Bronchial epithelial cell (primary cell): ENCODE data around the gene DHX34. TPM values are rescaled to one million over a fixed set of nuclear protein-coding genes. Genes with fewer than 3 reads are reported as not detected.
A peak's percentile ranks its signal among the peaks of the same experiment; 100 is the strongest.

Experiments used
- DNase-seq: peaks from one replicate; pipeline ENCODE4 v3.0.0-alpha.2; 2010; ENCODE audit warnings: low read depth
- FAIRE-seq: peaks from 2 replicates; lab custom pipeline; 2011; peaks lifted over from hg19 to GRCh38; lab: Jason Lieb, UNC
- H3K27me3 ChIP-seq: 2 replicates; pipeline ENCODE4 v1.5.1; 2011; ENCODE audit warnings: low read length; ENCODE audit not compliant: control insufficient read depth, insufficient read depth
- H3K36me3 ChIP-seq: 2 replicates; pipeline ENCODE4 v1.5.1; 2011; ENCODE audit warnings: low read length; ENCODE audit not compliant: control insufficient read depth, insufficient read depth
- H3K4me3 ChIP-seq: 2 replicates; pipeline ENCODE4 v1.5.1; 2011; ENCODE audit warnings: mild to moderate bottlenecking, low read depth, low read length, control low read depth
- CTCF ChIP-seq: IDR thresholded peaks from 2 replicates; pipeline ENCODE4 v1.5.1; 2011; ENCODE audit warnings: mild to moderate bottlenecking, moderate library complexity, low read length, control low read depth, inconsistent platforms; ENCODE audit not compliant: insufficient read depth, severe bottlenecking
- total RNA-seq: library from RNA; depleted of rRNA; stranded (reverse); fragments of >200 nt; gene quantifications from 2 replicates; pipeline ENCODE4 v1.2.1, GENCODE V29; 2014

DHX34 gene
- total RNA-seq, 1 donor from 2014 or later, result 9.5 TPM

GRCh38 chr19:47309038-47309437 is 40.1 kb upstream of the DHX34 start:
- DNase-seq, result no peak
- Histone ChIP-seq H3K36me3 (no peaks in the 10 kb centered on the region), H3K4me3 (no peak overlapping the region), H3K27me3 (no peaks in the 10 kb centered on the region)
- no peak for TF ChIP-seq CTCF
- FAIRE-seq, result no peak

GRCh38 chr19:47309608-47310007 is 39.5 kb upstream of the DHX34 start, which contains the start of gene C5AR1:
TSS of gene C5AR1 (plus strand) at chr19:47309861. CDS start at chr19:47309896, 35 bp downstream.
- TF ChIP-seq CTCF, result no peak
- no peak for FAIRE-seq

GRCh38 chr19:47310323-47310722 is 38.8 kb upstream of the DHX34 start:
- Histone ChIP-seq H3K36me3 (no peaks in the 10 kb centered on the region), H3K27me3 (no peaks in the 10 kb centered on the region), H3K4me3 (no peak overlapping the region)
- DNase-seq (no peak), FAIRE-seq (no peak)
- no peak for TF ChIP-seq CTCF

More at GRCh38 chr19:47309608-47310007, 39.5 kb upstream of the DHX34 start, which contains the start of gene C5AR1:
- no peaks in the 10 kb centered on the region for H3K36me3 ChIP-seq
- no peak for DNase-seq
- H3K4me3 ChIP-seq, result no peak within 1 kb of the TSS
- H3K27me3 ChIP-seq, result no peaks in the 10 kb centered on the region

- no peak for TF ChIP-seq CTCF
- DNase-seq (peak; percentile 33), FAIRE-seq (no peak)
- Histone ChIP-seq H3K4me3 (no peak overlapping the region), H3K27me3 (no peaks in the 10 kb centered on the region), H3K36me3 (no peaks in the 10 kb centered on the region)
Measured at GRCh38 chr19:47310819-47311218, 38.3 kb upstream of the DHX34 start.

GRCh38 chr19:47312366-47313006 is 36.6 kb upstream of the DHX34 start:
- no peak for FAIRE-seq
- DNase-seq, result no peak
- no peak for TF ChIP-seq CTCF
- H3K4me3 ChIP-seq, result no peak overlapping the region
- H3K36me3 ChIP-seq, result no peaks in the 10 kb centered on the region
- H3K27me3 ChIP-seq, result no peaks in the 10 kb centered on the region
